Measurements from ENCODE around the gene ARRDC4. TPM values are rescaled to one million over a fixed set of nuclear protein-coding genes. Genes with fewer than 3 reads are reported as not detected.
A peak's percentile ranks its signal among the peaks of the same experiment; 100 is the strongest.

ARRDC4 gene
- total and polyA plus RNA-seq, 9 of the 15 experiments (the other 6 are each of a cell fraction or from before 2014, with no cell fraction given), result 4.3 to 16.1 (median 14.4) TPM

DNA sequence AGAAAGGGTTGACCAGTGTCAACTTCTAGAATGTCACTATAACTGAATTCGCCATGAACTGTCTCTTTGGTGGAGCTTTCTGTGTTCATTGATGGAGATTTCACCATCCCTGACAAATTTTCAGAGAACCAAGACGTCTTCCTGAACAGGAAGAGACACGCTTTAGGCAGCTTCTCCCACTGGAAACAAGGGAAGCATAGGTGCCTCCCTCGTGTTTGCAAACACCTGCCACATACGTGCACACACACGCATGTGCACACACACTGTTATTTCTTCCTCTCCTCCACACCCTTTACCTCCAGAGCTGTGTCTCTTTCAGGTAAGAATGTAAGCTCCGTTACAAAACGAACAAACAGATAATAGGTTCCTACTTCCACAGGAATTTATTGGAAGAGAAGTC is 15.6 kb downstream of the ARRDC4 start (continued):
- TF ChIP-seq, protein P1, sequence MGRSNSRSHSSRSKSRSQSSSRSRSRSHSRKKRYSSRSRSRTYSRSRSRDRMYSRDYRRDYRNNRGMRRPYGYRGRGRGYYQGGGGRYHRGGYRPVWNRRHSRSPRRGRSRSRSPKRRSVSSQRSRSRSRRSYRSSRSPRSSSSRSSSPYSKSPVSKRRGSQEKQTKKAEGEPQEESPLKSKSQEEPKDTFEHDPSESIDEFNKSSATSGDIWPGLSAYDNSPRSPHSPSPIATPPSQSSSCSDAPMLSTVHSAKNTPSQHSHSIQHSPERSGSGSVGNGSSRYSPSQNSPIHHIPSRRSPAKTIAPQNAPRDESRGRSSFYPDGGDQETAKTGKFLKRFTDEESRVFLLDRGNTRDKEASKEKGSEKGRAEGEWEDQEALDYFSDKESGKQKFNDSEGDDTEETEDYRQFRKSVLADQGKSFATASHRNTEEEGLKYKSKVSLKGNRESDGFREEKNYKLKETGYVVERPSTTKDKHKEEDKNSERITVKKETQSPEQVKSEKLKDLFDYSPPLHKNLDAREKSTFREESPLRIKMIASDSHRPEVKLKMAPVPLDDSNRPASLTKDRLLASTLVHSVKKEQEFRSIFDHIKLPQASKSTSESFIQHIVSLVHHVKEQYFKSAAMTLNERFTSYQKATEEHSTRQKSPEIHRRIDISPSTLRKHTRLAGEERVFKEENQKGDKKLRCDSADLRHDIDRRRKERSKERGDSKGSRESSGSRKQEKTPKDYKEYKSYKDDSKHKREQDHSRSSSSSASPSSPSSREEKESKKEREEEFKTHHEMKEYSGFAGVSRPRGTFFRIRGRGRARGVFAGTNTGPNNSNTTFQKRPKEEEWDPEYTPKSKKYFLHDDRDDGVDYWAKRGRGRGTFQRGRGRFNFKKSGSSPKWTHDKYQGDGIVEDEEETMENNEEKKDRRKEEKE (IDR thresholded peaks at IDR 0.05; ENCODE audit: borderline replicate concordance in 1 of 2, control insufficient read depth in 1 of 2, low read depth in 2 of 2, low read length in 1 of 2), result no peak
- no peak for TF ChIP-seq MAFG (tag; conservative IDR thresholded peaks at IDR 0.05)
- TF ChIP-seq TCF7L2 (IDR thresholded peaks at IDR 0.05; ENCODE audit: low read depth, low read length), result no peak

DNA sequence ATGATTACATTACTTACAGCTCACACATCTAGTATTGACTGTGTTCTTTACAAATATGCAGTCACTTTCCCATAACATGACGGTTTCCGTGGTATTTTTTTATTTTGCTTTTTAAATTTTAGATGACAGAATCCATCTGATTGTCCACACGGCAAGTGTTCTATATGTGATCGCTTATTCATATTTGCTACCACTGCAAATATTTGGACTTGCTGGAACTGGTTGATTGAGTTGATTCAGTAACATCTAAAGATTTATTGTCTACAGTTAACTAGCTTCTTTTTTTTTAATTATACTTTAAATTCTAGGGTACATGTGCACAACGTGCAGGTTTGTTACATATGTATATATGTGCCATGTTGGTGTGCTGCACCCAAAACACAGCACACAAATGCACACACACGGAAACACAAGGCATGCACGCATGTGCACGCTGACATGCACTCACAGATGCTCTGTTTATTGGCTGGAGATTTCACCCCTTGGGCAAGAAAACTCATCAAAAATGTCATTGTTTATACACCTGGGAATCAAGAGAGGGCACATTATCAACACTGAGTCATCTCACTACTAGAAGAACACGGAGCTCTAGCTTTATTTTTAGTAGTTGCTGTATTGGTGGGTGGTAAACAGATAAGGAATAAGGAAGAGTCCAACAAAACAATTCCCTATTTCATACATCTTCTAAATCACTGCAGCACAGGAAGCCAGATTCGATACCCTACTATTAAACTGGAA is 16.4 kb downstream of the ARRDC4 start:
- ChIA-PET POLR2A (interaction anchor here (1.1 to 2.5 kb wide), 2 partner anchors 12 to 18 kb away, joined by 5 to 7 read pairs; no protein-coding TSS in a partner anchor), CTCF (ENCODE audit: low intra/inter-chr PET ratio) (no interaction called here)
- no peak for DNase-seq (ENCODE audit: extremely low read depth in 1 of 4, low spot score in 3 of 4)
- Histone ChIP-seq H3K36me3 (ENCODE audit: control insufficient read depth, insufficient read depth, low read length) (peaks cover 5% of the 10 kb centered on the region; the same call in 1 of the 3 replicates), H2AFZ (ENCODE audit: low read depth, low read length) (peak overlapping the region; percentile 72), H3K9me1 (ENCODE audit: control insufficient read depth, insufficient read depth, low read length) (no peaks in the 10 kb centered on the region), H3K27ac (ENCODE audit: extremely low read depth, low read depth, low read length) (no peak overlapping the region), H3K27me3 (ENCODE audit: control insufficient read depth in 2 of 2, insufficient read depth in 2 of 2, low read length in 2 of 2) (peaks cover 0 to 8% of the 10 kb centered on the region in 2 experiments; a peak in 1 of 5 replicates), H3K4me3 (no peak overlapping the region), H3K9me3 (replicated peaks; ENCODE audit: control insufficient read depth, insufficient read depth, low read depth, low read length) (no peaks in the 10 kb centered on the region), H3K4me1 (replicated peaks in 1 of 2; ENCODE audit: control insufficient read depth in 2 of 2, insufficient read depth in 2 of 2, low read length in 2 of 2) (peaks cover 3 to 21% of the 10 kb centered on the region in 2 experiments; a peak in 4 of 5 replicates), H4K20me1 (replicated peaks; ENCODE audit: control insufficient read depth, insufficient read depth, low read length) (no peaks in the 10 kb centered on the region), H3K4me2 (ENCODE audit: insufficient read depth, low read length) (no peak overlapping the region), H3K79me2 (ENCODE audit: control insufficient read depth, insufficient read depth, low read length) (no peaks in the 10 kb centered on the region), H3K9ac (ENCODE audit: insufficient read depth in 1 of 2, low read depth in 2 of 2, low read length in 2 of 2) (no peak overlapping the region)
- in situ Hi-C loops (cut with MboI), result no loop called here
- no peak for FAIRE-seq
- 46% methylated on average over 10 of the region's 10 CpGs for WGBS (ENCODE audit: insufficient coverage, low coverage, missing lambda C conversion rate)
- intact Hi-C loops (cut with micrococcal nuclease), result no loop called here
- ATAC-seq, result no peak
- no TSS peak for BruUV-seq (replicated peaks)
- no peak for TF ChIP-seq HNRNPLL (IDR thresholded peaks at IDR 0.05; ENCODE audit: low read depth, low read length, poor library complexity, severe bottlenecking)
- no peak for TF ChIP-seq KLF13 (tag; IDR thresholded peaks at IDR 0.05; ENCODE audit: borderline replicate concordance, low read depth)
- TF ChIP-seq ESRRA (IDR thresholded peaks at IDR 0.05; ENCODE audit: borderline replicate concordance, low read depth), result no peak
- TF ChIP-seq, protein P2, sequence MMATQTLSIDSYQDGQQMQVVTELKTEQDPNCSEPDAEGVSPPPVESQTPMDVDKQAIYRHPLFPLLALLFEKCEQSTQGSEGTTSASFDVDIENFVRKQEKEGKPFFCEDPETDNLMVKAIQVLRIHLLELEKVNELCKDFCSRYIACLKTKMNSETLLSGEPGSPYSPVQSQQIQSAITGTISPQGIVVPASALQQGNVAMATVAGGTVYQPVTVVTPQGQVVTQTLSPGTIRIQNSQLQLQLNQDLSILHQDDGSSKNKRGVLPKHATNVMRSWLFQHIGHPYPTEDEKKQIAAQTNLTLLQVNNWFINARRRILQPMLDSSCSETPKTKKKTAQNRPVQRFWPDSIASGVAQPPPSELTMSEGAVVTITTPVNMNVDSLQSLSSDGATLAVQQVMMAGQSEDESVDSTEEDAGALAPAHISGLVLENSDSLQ (IDR thresholded peaks at IDR 0.05), result no peak
- no peak for TF ChIP-seq TEAD4 (IDR thresholded peaks at IDR 0.05; ENCODE audit: low read length)
- TF ChIP-seq TEAD4 (CRISPR knock-in tag; IDR thresholded peaks at IDR 0.05; ENCODE audit: borderline replicate concordance), result no peak
- no peak for TF ChIP-seq RBM15 (IDR thresholded peaks at IDR 0.05; ENCODE audit: insufficient read depth, low read length)
- no peak for TF ChIP-seq ZNF717 (CRISPR knock-in tag; IDR thresholded peaks at IDR 0.05)
- TF ChIP-seq ZNF766 (CRISPR knock-in tag; conservative IDR thresholded peaks at IDR 0.05), result no peak
- TF ChIP-seq ZFPM2 (CRISPR knock-in tag; IDR thresholded peaks at IDR 0.05), result no peak
- TF ChIP-seq MYNN (IDR thresholded peaks at IDR 0.05), result no peak
- no peak for TF ChIP-seq MYNN (CRISPR knock-in tag; IDR thresholded peaks at IDR 0.05)
- no peak for TF ChIP-seq ZBTB7A (IDR thresholded peaks at IDR 0.05; ENCODE audit: borderline replicate concordance, control insufficient read depth, low read depth, low read length)
- TF ChIP-seq PPARD (CRISPR knock-in tag; IDR thresholded peaks at IDR 0.05), result no peak
- no peak for TF ChIP-seq ZNF384 (IDR thresholded peaks at IDR 0.05; ENCODE audit: low read depth, low read length)
